Thyroid gland (tissue), 4 donors: ENCODE results near the gene ZBED6. TPM values are rescaled to one million over a fixed set of nuclear protein-coding genes. Genes with fewer than 3 reads are reported as not detected.

ENCODE experiments used
- DNase-seq, 2 donors: peaks; one replicate each; pipeline ENCODE4 v3.0.0-alpha.2; 2019
- H3K27ac ChIP-seq, 3 donors: fragments of 200-600 bp; sonication (generic); 1 replicate in 2 of 3; 2 replicates in 1 of 3; pipeline ENCODE4 v1.5.1; 2016 to 2019; ENCODE audit warnings: mild to moderate bottlenecking in 1 of 3, moderate library complexity in 1 of 3
- H3K27me3 ChIP-seq: fragments of 200-600 bp; sonication (generic); one replicate; pipeline ENCODE4 v1.5.1; 2019
- H3K36me3 ChIP-seq, 2 donors: fragments of 200-600 bp; sonication (generic); one replicate each; pipeline ENCODE4 v1.5.1; 2016 to 2019
- H3K4me1 ChIP-seq, 2 donors: fragments of 200-600 bp; sonication (generic); one replicate each; pipeline ENCODE4 v1.5.1; 2017 to 2019
- H3K4me3 ChIP-seq, 3 donors: fragments of 200-600 bp; sonication (generic); replicated peaks in 1 of 3; 1 replicate in 2 of 3; 2 replicates in 1 of 3; pipeline ENCODE4 v1.5.1; 2016; ENCODE audit warnings: mild to moderate bottlenecking in 1 of 3
- H3K9me3 ChIP-seq: fragments of 200-600 bp; sonication (generic); one replicate; pipeline ENCODE4 v1.5.1; 2017
- CTCF ChIP-seq, 6 experiments: fragments of 200-600 bp in 3 of 6; fragments of 450-650 bp in 3 of 6; sonication (generic) in 3 of 6; IDR thresholded peaks; one replicate each; pipeline ENCODE4 v1.5.1; 2016 to 2019; ENCODE audit warnings: antibody characterized with exemption in 6 of 6, mild to moderate bottlenecking in 2 of 6, inconsistent platforms in 1 of 6, moderate library complexity in 1 of 6
- POLR2A ChIP-seq, 2 donors: fragments of 450-650 bp; IDR thresholded peaks; one replicate each; pipeline ENCODE4 v1.6.1; 2017; ENCODE audit warnings: antibody characterized with exemption in 2 of 2, mild to moderate bottlenecking in 2 of 2, moderate library complexity in 1 of 2
- whole genome bisulfite sequencing, 2 donors: methylation state at CpG; one replicate each; pipeline ENCODE4 v1.1.5; 2017; 5-methylcytosine and 5-hydroxymethylcytosine counted together
- intact Hi-C: fragments of 100-400 bp; cut with DNase I; formaldehyde crosslinking; loops from one replicate; pipeline ENCODE4 v1.15.1; 2023
- total RNA-seq, 4 donors: library from RNA; depleted of rRNA; stranded (reverse); fragments of >200 nt; gene quantifications; one replicate each; pipeline ENCODE4 v1.2.3, GENCODE V29; 2016

ZBED6 gene
- total RNA-seq, 4 donors from 2014 or later = 17.6 to 33.2 (median 28.5) TPM

DNA sequence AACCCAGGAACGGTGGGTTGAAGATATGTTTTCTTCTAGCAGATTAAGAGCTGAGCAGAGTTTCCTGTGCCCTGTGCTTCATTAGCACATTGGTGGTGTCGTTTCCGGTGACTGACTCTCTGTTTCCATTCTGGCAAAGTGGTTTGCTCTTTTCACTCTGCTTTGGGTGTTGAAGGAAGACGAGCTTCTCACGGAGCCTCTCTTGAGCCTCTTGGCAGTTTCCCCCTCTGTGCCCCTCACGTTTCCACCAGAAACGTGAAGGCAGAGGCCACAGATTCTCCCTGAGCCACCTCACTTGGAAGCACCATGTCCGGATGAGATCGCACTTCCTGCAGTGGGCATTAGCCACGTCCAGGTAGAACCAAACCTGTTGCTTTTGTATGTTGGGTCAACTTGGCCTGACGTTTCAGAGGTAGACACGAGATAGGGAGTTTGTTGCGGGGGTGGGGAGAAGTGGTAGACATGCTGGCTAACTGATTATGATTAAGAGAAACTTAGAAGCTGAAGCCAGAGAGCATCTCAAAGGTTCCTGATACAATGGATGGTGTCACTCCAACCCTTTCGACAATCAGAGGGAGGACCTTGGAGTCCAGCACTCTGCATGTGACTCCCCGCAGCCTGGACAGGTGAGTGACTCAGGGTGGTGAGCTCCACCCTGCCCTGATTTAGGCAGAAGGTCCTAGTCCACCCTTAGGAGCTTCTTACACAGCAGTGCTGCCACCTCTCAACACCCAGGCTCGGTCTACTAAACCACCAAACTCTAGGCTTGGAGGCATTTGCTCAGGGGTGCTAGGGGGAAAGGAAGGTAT is 30.2 kb upstream of the ZBED6 start, which contains the start of gene LAX1:
Gene LAX1 (plus strand): TSS at position 155 of the 809 bp plus-strand sequence. CDS start 383 bp downstream, at position 538.
- no peaks in the 10 kb centered on the region for H3K36me3 ChIP-seq
- DNase-seq = no peak
- no peaks in the 10 kb centered on the region for H3K9me3 ChIP-seq
- intact Hi-C loops = no loop called here
- TF ChIP-seq CTCF (IDR thresholded peaks at IDR 0.05) (no peak), POLR2A (IDR thresholded peaks at IDR 0.05) (no peak)
- no peaks in the 10 kb centered on the region for H3K27me3 ChIP-seq
- H3K27ac ChIP-seq = no peak within 1 kb of the TSS
- H3K4me1 ChIP-seq = peaks cover 2 to 9% of the 10 kb centered on the region in 2 donors
- 62 to 73% methylated on average over 16 of the region's 16 CpGs for WGBS, 2 donors
- H3K4me3 ChIP-seq = no peak within 1 kb of the TSS

DNA sequence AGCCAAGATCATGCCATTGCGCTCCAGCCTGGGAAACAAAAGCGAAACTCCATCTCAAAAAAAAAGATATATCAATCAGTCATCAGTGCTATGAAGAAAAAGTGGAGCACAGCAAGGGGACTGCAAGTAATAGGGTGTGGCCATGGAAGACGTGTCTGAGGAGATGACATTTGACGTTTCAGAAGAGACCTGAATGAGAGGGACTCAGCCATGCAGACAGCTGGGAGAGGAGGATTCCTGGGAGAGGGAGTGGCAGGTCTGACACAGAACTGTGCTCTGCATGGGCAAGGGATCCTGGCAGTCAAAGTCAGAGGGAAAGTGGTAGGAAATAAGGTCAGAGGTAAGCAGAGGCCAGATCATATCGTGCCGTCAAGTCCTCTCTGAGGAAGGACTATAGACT is 27.2 kb upstream of the ZBED6 start:
- DNase-seq = no peak

DNA sequence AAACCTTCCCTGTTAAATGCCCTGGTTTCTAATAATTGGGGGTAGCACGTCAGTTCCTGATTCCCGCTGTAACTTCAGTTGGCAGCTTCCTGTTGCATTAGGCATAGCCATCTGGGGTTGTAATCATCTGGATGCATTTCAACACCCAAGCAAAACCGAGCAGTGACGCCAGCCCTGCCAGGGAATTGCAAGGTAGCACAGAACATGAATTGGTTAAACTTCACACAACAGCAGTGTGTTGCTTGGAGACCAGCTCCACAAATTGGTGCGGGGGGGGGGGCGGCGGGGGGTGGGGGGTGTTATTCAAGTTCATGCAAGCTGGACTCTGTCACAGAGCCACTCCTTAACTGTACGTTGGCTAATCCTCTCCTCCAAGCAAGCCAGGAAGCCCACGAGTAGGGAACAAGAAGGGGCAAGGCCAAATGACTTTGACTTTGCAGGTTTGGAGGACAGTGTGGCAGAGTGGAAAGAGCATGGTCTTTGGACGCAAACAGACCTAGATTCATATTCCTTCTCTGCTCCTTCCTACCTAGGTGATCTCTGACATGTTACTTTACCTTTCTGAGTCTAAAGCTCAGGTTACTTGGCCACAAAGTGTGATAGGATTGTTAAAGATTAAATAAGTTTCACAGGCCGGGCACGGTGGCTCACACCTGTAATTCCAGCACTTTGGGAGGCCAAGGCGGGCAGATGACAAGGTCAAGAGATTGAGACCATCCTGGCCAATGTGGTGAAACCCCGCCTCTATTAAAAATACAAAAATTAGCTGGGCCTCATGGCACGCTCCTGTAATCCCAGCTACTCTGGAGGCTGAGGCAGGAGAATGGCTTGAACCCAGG is 25.7 kb upstream of the ZBED6 start:
- Histone ChIP-seq H3K36me3 (no peaks in the 10 kb centered on the region), H3K27ac (peak overlapping the region in 2 of 3 donors; percentile 5 to 8), H3K4me1 (peaks cover 0 to 9% of the 10 kb centered on the region in 2 donors), H3K9me3 (no peaks in the 10 kb centered on the region), H3K4me3 (no peak overlapping the region), H3K27me3 (no peaks in the 10 kb centered on the region)
- TF ChIP-seq CTCF (IDR thresholded peaks at IDR 0.05) (no peak), POLR2A (IDR thresholded peaks at IDR 0.05) (no peak)
- WGBS, 2 donors = 38 to 39% methylated on average over 15 of the region's 15 CpGs
- peak; percentile 73 to 77 for DNase-seq
- intact Hi-C loops = no loop called here

More for the DNA sequence above, 27.2 kb upstream of the ZBED6 start:
- TF ChIP-seq POLR2A (IDR thresholded peaks at IDR 0.05) = no peak
- no peak for TF ChIP-seq CTCF (IDR thresholded peaks at IDR 0.05)
- Histone ChIP-seq H3K4me3 (no peak overlapping the region), H3K9me3 (no peaks in the 10 kb centered on the region), H3K27me3 (no peaks in the 10 kb centered on the region), H3K4me1 (peaks cover 0 to 9% of the 10 kb centered on the region in 2 donors), H3K27ac (no peak overlapping the region), H3K36me3 (no peaks in the 10 kb centered on the region)
- WGBS, 2 donors = 75 to 82% methylated on average over 6 of the region's 6 CpGs
- intact Hi-C loops = no loop called here

GRCh38 chr1:203771901-203772301 is 23.5 kb upstream of the ZBED6 start:
- no peak for DNase-seq
- H3K4me1 ChIP-seq = peaks cover 0 to 9% of the 10 kb centered on the region in 2 donors
- H3K9me3 ChIP-seq = no peaks in the 10 kb centered on the region
- intact Hi-C loops = no loop called here
- TF ChIP-seq POLR2A (IDR thresholded peaks at IDR 0.05) (no peak), CTCF (IDR thresholded peaks at IDR 0.05) (no peak)
- H3K27ac ChIP-seq = no peak overlapping the region
- no peaks in the 10 kb centered on the region for H3K36me3 ChIP-seq
- WGBS, 2 donors = 72 to 89% methylated on average over 7 of the region's 7 CpGs
- no peak overlapping the region for H3K4me3 ChIP-seq
- no peaks in the 10 kb centered on the region for H3K27me3 ChIP-seq
